ENCODE results near the gene HOXA7. TPM values are rescaled to one million over a fixed set of nuclear protein-coding genes. Genes with fewer than 3 reads are reported as not detected.

Gene HOXA7
- total RNA-seq, 1 donor from 2014 or later: not detected

DNA sequence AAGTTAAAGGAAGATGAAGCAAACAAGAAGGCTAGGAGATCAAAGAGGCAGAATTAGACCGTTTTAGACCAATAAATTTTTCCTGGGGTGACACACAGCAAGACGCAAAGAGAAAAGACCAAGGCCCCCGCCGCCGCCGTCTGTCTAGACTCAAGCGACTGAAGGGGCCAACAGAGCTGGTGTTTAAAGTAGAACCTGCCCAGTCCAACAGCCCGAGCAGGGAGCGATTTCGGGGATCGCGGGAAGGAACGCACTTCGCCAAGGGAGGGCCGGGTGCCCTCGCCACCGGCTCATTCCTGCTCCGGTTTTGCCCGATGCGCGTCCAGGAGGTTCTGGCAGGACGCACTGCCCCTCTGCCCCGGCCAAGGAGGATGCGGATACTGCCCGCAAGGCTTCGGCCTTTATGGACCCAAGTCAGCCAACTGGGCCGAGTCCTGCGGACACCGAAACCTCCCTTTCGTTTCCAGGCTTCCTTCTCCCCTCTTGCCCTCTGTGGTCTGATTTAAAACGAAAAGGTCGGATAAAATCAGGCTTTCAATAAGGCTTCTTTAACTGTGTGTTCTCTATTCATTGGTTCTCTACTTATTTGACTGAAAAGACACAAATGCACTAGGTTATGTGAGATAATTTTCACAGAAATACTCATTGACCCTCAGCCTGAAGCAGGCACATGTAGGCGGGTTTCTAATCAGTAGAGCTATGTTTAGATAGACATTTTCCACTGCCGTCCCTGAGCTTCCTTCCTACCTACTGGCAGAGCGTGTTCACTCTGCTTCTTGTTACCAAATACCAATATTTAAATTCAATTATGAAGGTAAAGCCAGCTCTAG is 2.2 kb upstream of the HOXA7 start:
- Mint-ChIP-seq H3K36me3 (peaks cover 2% of the 10 kb centered on the region), H3K27ac (no peak overlapping the region), H3K27me3 (ENCODE audit: insufficient read depth, low read depth) (peaks cover 92% of the 10 kb centered on the region), H3K4me1 (peaks cover 4% of the 10 kb centered on the region), H3K9me3 (peaks cover 15% of the 10 kb centered on the region), H3K4me3 (no peak overlapping the region)
- H3K4me1 ChIP-seq: no peaks in the 10 kb centered on the region
- H3K9me3 ChIP-seq (ENCODE audit: low read depth): no peaks in the 10 kb centered on the region
- H3K9ac ChIP-seq: no peak overlapping the region
- no peaks in the 10 kb centered on the region for H3F3A ChIP-seq (ENCODE audit: low read depth)
- peaks cover 100% of the 10 kb centered on the region for H3K27me3 ChIP-seq
- H3K4me2 ChIP-seq: no peak overlapping the region
- no peak overlapping the region for H3K27ac ChIP-seq
- no peaks in the 10 kb centered on the region for H3K79me2 ChIP-seq (ENCODE audit: low read depth)
- H3K4me3 ChIP-seq: no peak overlapping the region
- no peak for DNase-seq (ENCODE audit: low spot score)
- no peak overlapping the region for H2AFZ ChIP-seq (replicated peaks)
- no peaks in the 10 kb centered on the region for H3K36me3 ChIP-seq
- TF ChIP-seq EZH2 (IDR thresholded peaks at IDR 0.05) (peak; percentile 80), EZH2phosphoT487 (IDR thresholded peaks at IDR 0.05) (peak; percentile 81)
- TF ChIP-seq, protein P1, sequence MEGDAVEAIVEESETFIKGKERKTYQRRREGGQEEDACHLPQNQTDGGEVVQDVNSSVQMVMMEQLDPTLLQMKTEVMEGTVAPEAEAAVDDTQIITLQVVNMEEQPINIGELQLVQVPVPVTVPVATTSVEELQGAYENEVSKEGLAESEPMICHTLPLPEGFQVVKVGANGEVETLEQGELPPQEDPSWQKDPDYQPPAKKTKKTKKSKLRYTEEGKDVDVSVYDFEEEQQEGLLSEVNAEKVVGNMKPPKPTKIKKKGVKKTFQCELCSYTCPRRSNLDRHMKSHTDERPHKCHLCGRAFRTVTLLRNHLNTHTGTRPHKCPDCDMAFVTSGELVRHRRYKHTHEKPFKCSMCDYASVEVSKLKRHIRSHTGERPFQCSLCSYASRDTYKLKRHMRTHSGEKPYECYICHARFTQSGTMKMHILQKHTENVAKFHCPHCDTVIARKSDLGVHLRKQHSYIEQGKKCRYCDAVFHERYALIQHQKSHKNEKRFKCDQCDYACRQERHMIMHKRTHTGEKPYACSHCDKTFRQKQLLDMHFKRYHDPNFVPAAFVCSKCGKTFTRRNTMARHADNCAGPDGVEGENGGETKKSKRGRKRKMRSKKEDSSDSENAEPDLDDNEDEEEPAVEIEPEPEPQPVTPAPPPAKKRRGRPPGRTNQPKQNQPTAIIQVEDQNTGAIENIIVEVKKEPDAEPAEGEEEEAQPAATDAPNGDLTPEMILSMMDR (IDR thresholded peaks at IDR 0.05): no peak
- peaks cover 52% of the 10 kb centered on the region for H4K20me1 ChIP-seq (ENCODE audit: low read depth)

DNA sequence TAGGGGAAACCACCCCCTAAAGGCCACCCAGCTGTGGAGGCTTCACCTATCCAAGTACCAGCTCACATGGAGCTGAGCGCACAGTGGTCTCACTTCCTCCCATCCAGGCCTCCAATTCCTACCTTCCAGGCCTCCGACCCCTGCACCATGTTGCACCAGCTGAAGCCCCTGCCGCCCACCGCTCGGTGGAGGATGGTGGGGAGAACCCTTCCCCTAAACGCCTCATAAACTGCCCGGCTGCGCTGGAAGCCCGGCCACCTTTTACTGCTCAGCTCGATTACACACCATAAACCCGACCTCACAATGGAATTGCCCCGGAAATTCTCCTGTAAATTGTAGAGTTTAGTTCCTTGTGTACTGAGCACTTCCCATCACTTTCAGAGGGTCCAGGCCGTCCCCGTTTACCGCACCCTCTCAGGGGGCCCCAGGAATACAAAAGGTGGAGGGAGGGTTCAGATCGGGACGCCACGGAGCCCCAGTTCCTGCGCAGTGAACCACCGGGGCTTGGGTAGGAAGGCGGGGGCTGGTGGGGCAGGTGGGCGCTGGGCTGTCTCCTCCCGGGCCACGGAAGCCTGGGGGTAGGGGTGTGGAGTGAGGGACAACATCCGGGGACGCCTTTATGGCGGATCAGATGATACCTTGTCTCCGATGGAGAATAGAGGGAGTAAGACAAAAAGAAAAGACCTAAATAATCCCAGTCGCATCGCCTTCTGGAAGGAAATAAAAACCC is 1.4 kb upstream of the HOXA7 start:
- no peak overlapping the region for H3K27ac Mint-ChIP-seq
- peaks cover 4% of the 10 kb centered on the region for H3K4me1 Mint-ChIP-seq
- Histone ChIP-seq H2AFZ (replicated peaks) (no peak overlapping the region), H4K20me1 (ENCODE audit: low read depth) (peaks cover 54% of the 10 kb centered on the region), H3K4me2 (no peak overlapping the region), H3K4me3 (no peak overlapping the region), H3K9me3 (ENCODE audit: low read depth) (no peaks in the 10 kb centered on the region), H3F3A (ENCODE audit: low read depth) (no peaks in the 10 kb centered on the region), H3K4me1 (no peaks in the 10 kb centered on the region), H3K27me3 (peaks cover 100% of the 10 kb centered on the region), H3K36me3 (no peaks in the 10 kb centered on the region), H3K79me2 (ENCODE audit: low read depth) (no peaks in the 10 kb centered on the region), H3K9ac (no peak overlapping the region), H3K27ac (no peak overlapping the region)
- peaks cover 92% of the 10 kb centered on the region for H3K27me3 Mint-ChIP-seq (ENCODE audit: insufficient read depth, low read depth)
- peak; percentile 86 for TF ChIP-seq EZH2 (IDR thresholded peaks at IDR 0.05)
- TF ChIP-seq EZH2phosphoT487 (IDR thresholded peaks at IDR 0.05): peak; percentile 88
- TF ChIP-seq, protein P1 (IDR thresholded peaks at IDR 0.05): no peak
- peaks cover 4% of the 10 kb centered on the region for H3K36me3 Mint-ChIP-seq
- no peak overlapping the region for H3K4me3 Mint-ChIP-seq
- peaks cover 19% of the 10 kb centered on the region for H3K9me3 Mint-ChIP-seq
- DNase-seq (ENCODE audit: low spot score): no peak

DNA sequence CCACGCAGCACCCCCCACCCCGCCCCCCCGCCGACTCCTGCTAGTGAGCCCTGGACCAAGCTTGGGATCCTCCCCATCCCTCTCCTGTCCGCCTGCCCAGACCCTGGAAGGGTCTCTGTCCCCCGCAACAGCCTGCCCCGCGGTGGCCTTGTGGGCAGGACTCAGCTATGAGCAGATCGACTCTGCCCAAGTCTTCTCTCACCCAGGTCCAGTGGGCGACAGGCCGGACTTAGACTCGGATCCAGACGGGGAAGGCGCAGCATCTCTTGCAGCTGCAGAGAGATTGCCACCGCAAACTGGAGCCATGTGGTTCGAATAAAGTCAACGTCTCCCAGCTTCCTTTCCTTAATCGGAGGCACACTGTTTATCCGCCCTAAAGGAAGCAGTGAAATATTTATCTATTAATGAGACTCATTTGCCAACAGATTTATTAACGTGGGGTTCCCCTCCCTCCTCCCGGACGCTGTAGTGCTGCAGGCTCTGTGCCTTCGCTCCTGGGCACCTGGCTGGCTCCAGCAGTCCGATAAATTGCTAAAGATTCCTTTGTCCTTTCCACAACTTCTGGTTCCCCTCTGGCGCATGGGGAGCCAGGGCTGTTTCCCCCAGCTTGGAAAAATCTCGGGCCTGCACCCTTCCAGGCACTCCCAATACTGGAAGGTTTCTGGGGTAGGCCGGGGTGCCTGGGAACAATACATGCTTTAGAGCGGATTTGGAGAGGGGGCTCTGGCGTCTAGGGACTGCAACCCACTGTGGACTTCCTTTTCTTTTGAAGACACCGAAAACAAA is 634 bp upstream of the HOXA7 start:
- Histone ChIP-seq H4K20me1 (ENCODE audit: low read depth) (peaks cover 62% of the 10 kb centered on the region), H3K4me3 (no peak overlapping the region), H3K4me1 (no peaks in the 10 kb centered on the region), H3K4me2 (no peak overlapping the region), H3K36me3 (no peaks in the 10 kb centered on the region), H3K27me3 (peaks cover 100% of the 10 kb centered on the region), H3K9me3 (ENCODE audit: low read depth) (no peaks in the 10 kb centered on the region), H3F3A (ENCODE audit: low read depth) (no peaks in the 10 kb centered on the region), H2AFZ (replicated peaks) (no peak overlapping the region), H3K79me2 (ENCODE audit: low read depth) (no peaks in the 10 kb centered on the region), H3K27ac (no peak overlapping the region), H3K9ac (no peak overlapping the region)
- Mint-ChIP-seq H3K27me3 (ENCODE audit: insufficient read depth, low read depth) (peaks cover 91% of the 10 kb centered on the region), H3K4me1 (peaks cover 4% of the 10 kb centered on the region), H3K9me3 (peaks cover 19% of the 10 kb centered on the region), H3K4me3 (peak overlapping the region; percentile 41), H3K27ac (no peak overlapping the region), H3K36me3 (peaks cover 4% of the 10 kb centered on the region)
- TF ChIP-seq, protein P1 (IDR thresholded peaks at IDR 0.05): no peak
- no peak for TF ChIP-seq EZH2phosphoT487 (IDR thresholded peaks at IDR 0.05)
- TF ChIP-seq EZH2 (IDR thresholded peaks at IDR 0.05): no peak
- no peak for DNase-seq (ENCODE audit: low spot score)

Data from neural progenitor cell (in vitro differentiated cells).